Caco-2 (cell line): ENCODE results near the gene AAK1. TPM values are rescaled to one million over a fixed set of nuclear protein-coding genes. Genes with fewer than 3 reads are reported as not detected.

ENCODE experiments used
- BruUV-seq: library from RNA; stranded (reverse); fragments of 400-500 nt; replicated peaks from 2 replicates; lab custom pipeline; 2021; lab: Mats Ljungman, UMichigan
- CTCF ChIA-PET: fragments of 300-600 bp; sonication (Branson Sonifier 250); formaldehyde crosslinking; loops from one replicate; lab custom pipeline; 2022; ENCODE audit warnings: antibody characterized with exemption; lab: Charles Lee
- POLR2A ChIA-PET: fragments of 300-600 bp; sonication (Branson Sonifier 250); formaldehyde crosslinking; loops from one replicate; lab custom pipeline; 2022; ENCODE audit warnings: antibody characterized with exemption; lab: Charles Lee
- DNase-seq, 2 experiments: peaks; one replicate each; pipeline versions ENCODE4 v3.0.0 to v3.0.0-alpha.2; 2020 to 2022
- H3K27me3 ChIP-seq: replicated peaks from 2 replicates; pipeline ENCODE4 v1.6.0; 2011; ENCODE audit warnings: low read length; ENCODE audit not compliant: control insufficient read depth, insufficient read depth
- H3K36me3 ChIP-seq: 2 replicates; pipeline ENCODE4 v1.5.1; 2011; ENCODE audit warnings: low read length; ENCODE audit not compliant: control insufficient read depth, insufficient read depth
- H3K4me1 ChIP-seq: fragments of 250-450 bp; sonication (Bioruptor Pico); 2 replicates; pipeline ENCODE4 v1.5.1; 2020; ENCODE audit warnings: mild to moderate bottlenecking
- H3K4me3 ChIP-seq: 2 replicates; pipeline ENCODE4 v1.5.1; 2011; ENCODE audit warnings: low read depth, mild to moderate bottlenecking, control low read depth, low read length
- H3K9me3 ChIP-seq: fragments of 250-450 bp; sonication (Bioruptor Pico); 2 replicates; pipeline ENCODE4 v1.5.1; 2020; ENCODE audit warnings: mild to moderate bottlenecking, moderate library complexity
- H3K27ac Mint-ChIP-seq: one replicate; pipeline ENCODE4 v1.8.0; 2022; ENCODE audit warnings: mixed read lengths; ENCODE audit not compliant: unreplicated experiment
- H3K27me3 Mint-ChIP-seq: one replicate; pipeline ENCODE4 v1.8.0; 2022; ENCODE audit warnings: mixed read lengths; ENCODE audit not compliant: insufficient read depth, unreplicated experiment
- H3K36me3 Mint-ChIP-seq: one replicate; pipeline ENCODE4 v1.8.0; 2022; ENCODE audit warnings: mild to moderate bottlenecking, mixed read lengths; ENCODE audit not compliant: insufficient read depth, unreplicated experiment
- H3K4me1 Mint-ChIP-seq: one replicate; pipeline ENCODE4 v1.8.0; 2022; ENCODE audit warnings: low read depth, mixed read lengths; ENCODE audit not compliant: unreplicated experiment
- H3K4me3 Mint-ChIP-seq: one replicate; pipeline ENCODE4 v1.8.0; 2022; ENCODE audit warnings: mild to moderate bottlenecking, moderate library complexity, mixed read lengths; ENCODE audit not compliant: unreplicated experiment
- H3K9me3 Mint-ChIP-seq: one replicate; pipeline ENCODE4 v1.8.0; 2022; ENCODE audit warnings: mixed read lengths; ENCODE audit not compliant: unreplicated experiment
- CTCF ChIP-seq, 2 experiments: fragments of 200-600 bp in 1 of 2; IDR thresholded peaks; 1 replicate in 1 of 2; 2 replicates in 1 of 2; pipeline versions ENCODE4 v1.5.1 to v1.8.0; 2011 to 2022; ENCODE audit warnings: antibody characterized with exemption in 1 of 2, control low read depth in 1 of 2, inconsistent platforms in 1 of 2, low read depth in 1 of 2, low read length in 1 of 2, mild to moderate bottlenecking in 1 of 2, moderate library complexity in 1 of 2; ENCODE audit not compliant: insufficient read depth in 1 of 2, severe bottlenecking in 1 of 2, unreplicated experiment in 1 of 2
- intact Hi-C: fragments of 100-400 bp; cut with micrococcal nuclease; formaldehyde crosslinking; loops from one replicate; pipeline ENCODE4 v1.10.0; 2022; ENCODE audit not compliant: unreplicated experiment
- total RNA-seq: library from RNA; stranded (reverse); gene quantifications from 2 replicates; pipeline ENCODE4 v1.2.3, GENCODE V29; 2022

Gene AAK1
- total RNA-seq, 1 experiment from 2014 or later, result 39.7 TPM

- H3K27me3 Mint-ChIP-seq, result no peaks in the 10 kb centered on the region
- intact Hi-C loops, result no loop called here
- Histone ChIP-seq H3K36me3 (no peaks in the 10 kb centered on the region; the same call in 1 of the 2 replicates), H3K4me1 (peaks cover 17% of the 10 kb centered on the region), H3K27me3 (no peaks in the 10 kb centered on the region), H3K4me3 (no peak overlapping the region), H3K9me3 (peaks cover 6% of the 10 kb centered on the region)
- no TSS peak for BruUV-seq
- no peaks in the 10 kb centered on the region for H3K9me3 Mint-ChIP-seq
- no peak for DNase-seq
- H3K27ac Mint-ChIP-seq, result no peak overlapping the region
- TF ChIP-seq CTCF (IDR thresholded peaks at IDR 0.05; ENCODE audit: insufficient read depth in 1 of 2, low read depth in 1 of 2, low read length in 1 of 2, severe bottlenecking in 1 of 2, unreplicated experiment in 1 of 2), result no peak
- H3K36me3 Mint-ChIP-seq, result peaks cover 28% of the 10 kb centered on the region
- ChIA-PET POLR2A (no interaction called here), CTCF (no interaction called here)
- no peak overlapping the region for H3K4me3 Mint-ChIP-seq
- peaks cover 13% of the 10 kb centered on the region for H3K4me1 Mint-ChIP-seq
Observed at GRCh38 chr2:69538249-69538648, 105.3 kb downstream of the AAK1 start.

GRCh38 chr2:69535817-69536241, 107.7 kb downstream of the AAK1 start:
- H3K36me3 ChIP-seq, result no peaks in the 10 kb centered on the region; the same call in 1 of the 2 replicates
- H3K27ac Mint-ChIP-seq, result no peak overlapping the region
- CTCF ChIA-PET, result no interaction called here

GRCh38 chr2:69531186-69531585, 112.4 kb downstream of the AAK1 start:
- Mint-ChIP-seq H3K9me3 (no peaks in the 10 kb centered on the region), H3K4me3 (no peak overlapping the region), H3K27ac (no peak overlapping the region), H3K27me3 (no peaks in the 10 kb centered on the region), H3K4me1 (no peaks in the 10 kb centered on the region), H3K36me3 (peaks cover 29% of the 10 kb centered on the region)
- POLR2A ChIA-PET, result no interaction called here
- H3K4me3 ChIP-seq, result no peak overlapping the region
- no peak for TF ChIP-seq CTCF (IDR thresholded peaks at IDR 0.05; ENCODE audit: insufficient read depth in 1 of 2, low read depth in 1 of 2, low read length in 1 of 2, severe bottlenecking in 1 of 2, unreplicated experiment in 1 of 2)
- peak in 1 of 2 experiments; percentile 42 for DNase-seq
- CTCF ChIA-PET, result no interaction called here
- H3K9me3 ChIP-seq, result peaks cover 7% of the 10 kb centered on the region
- intact Hi-C loops, result no loop called here
- BruUV-seq, result no TSS peak
- no peaks in the 10 kb centered on the region for H3K4me1 ChIP-seq
- H3K36me3 ChIP-seq, result no peaks in the 10 kb centered on the region; the same call in 1 of the 2 replicates
- no peaks in the 10 kb centered on the region for H3K27me3 ChIP-seq

More at GRCh38 chr2:69535817-69536241, 107.7 kb downstream of the AAK1 start:
- intact Hi-C loops, result no loop called here
- no TSS peak for BruUV-seq
- no peak for TF ChIP-seq CTCF (IDR thresholded peaks at IDR 0.05; ENCODE audit: insufficient read depth in 1 of 2, low read depth in 1 of 2, low read length in 1 of 2, severe bottlenecking in 1 of 2, unreplicated experiment in 1 of 2)
- H3K9me3 Mint-ChIP-seq, result no peaks in the 10 kb centered on the region
- H3K36me3 Mint-ChIP-seq, result peaks cover 34% of the 10 kb centered on the region
- Histone ChIP-seq H3K9me3 (peaks cover 7% of the 10 kb centered on the region), H3K27me3 (no peaks in the 10 kb centered on the region), H3K4me3 (no peak overlapping the region), H3K4me1 (peaks cover 17% of the 10 kb centered on the region)
- no peak for DNase-seq
- H3K4me3 Mint-ChIP-seq, result no peak overlapping the region
- POLR2A ChIA-PET, result no interaction called here
- no peaks in the 10 kb centered on the region for H3K27me3 Mint-ChIP-seq
- H3K4me1 Mint-ChIP-seq, result peaks cover 13% of the 10 kb centered on the region
